CD4-positive, alpha-beta T cell (primary cell): ENCODE data around the gene GSAP. TPM values are rescaled to one million over a fixed set of nuclear protein-coding genes. Genes with fewer than 3 reads are reported as not detected.

Source experiments
- ATAC-seq: fragments of 200-7000 bp; cut with Tn5 transposase; one replicate; pipeline ENCODE4 v1.10.0; 2022; ENCODE audit warnings: mild to moderate bottlenecking; ENCODE audit not compliant: poor library complexity
- CTCF ChIA-PET: fragments of 350-600 bp; sonication (Branson Sonifier 250); formaldehyde crosslinking; loops from one replicate; lab custom pipeline; 2021; ENCODE audit warnings: antibody characterized with exemption, inconsistent platforms; lab: Charles Lee
- POLR2A ChIA-PET: fragments of 350-600 bp; sonication (Branson Sonifier 250); formaldehyde crosslinking; loops from one replicate; lab custom pipeline; 2021; ENCODE audit warnings: antibody characterized with exemption, inconsistent platforms; lab: Charles Lee
- DNase-seq, 14 experiments: peaks; one replicate each; pipeline ENCODE4 v3.0.0-alpha.2; 2013 to 2020; ENCODE audit warnings: mixed read lengths in 2 of 14
- H3K27ac ChIP-seq, 2 donors: one replicate each; pipeline versions ENCODE4 v1.5.1 to v1.7.0; 2013; ENCODE audit warnings: low read length in 2 of 2, low read depth in 1 of 2, mild to moderate bottlenecking in 1 of 2
- H3K27me3 ChIP-seq, 2 experiments: 1 replicate in 1 of 2; 2 replicates in 1 of 2; pipeline versions ENCODE4 v1.6.1 to v1.7.0; 2013; ENCODE audit warnings: low read length in 2 of 2, control low read depth in 1 of 2, mild to moderate bottlenecking in 1 of 2, moderate library complexity in 1 of 2; ENCODE audit not compliant: insufficient read depth in 2 of 2, control insufficient read depth in 1 of 2
- H3K36me3 ChIP-seq: one replicate; pipeline ENCODE4 v1.6.1; 2013; ENCODE audit warnings: low read length, control low read depth; ENCODE audit not compliant: insufficient read depth
- H3K4me1 ChIP-seq: one replicate; pipeline ENCODE4 v1.6.1; 2013; ENCODE audit warnings: low read length, control low read depth; ENCODE audit not compliant: insufficient read depth
- H3K4me3 ChIP-seq: one replicate; pipeline ENCODE4 v1.5.1; 2013; ENCODE audit warnings: mild to moderate bottlenecking, low read length, moderate library complexity
- H3K9me3 ChIP-seq, 2 experiments: 1 replicate in 1 of 2; 2 replicates in 1 of 2; pipeline versions ENCODE4 v1.6.1 to v1.7.0; 2013; ENCODE audit warnings: low read length in 2 of 2, mild to moderate bottlenecking in 2 of 2, control low read depth in 1 of 2, moderate library complexity in 1 of 2; ENCODE audit not compliant: control insufficient read depth in 1 of 2, insufficient read depth in 1 of 2
- H3K27ac Mint-ChIP-seq: one replicate; pipeline ENCODE4 v1.8.0; 2020; ENCODE audit warnings: mixed read lengths
- H3K27me3 Mint-ChIP-seq: one replicate; pipeline ENCODE4 v1.8.0; 2021; ENCODE audit warnings: mixed read lengths
- H3K36me3 Mint-ChIP-seq: one replicate; pipeline ENCODE4 v1.8.0; 2021; ENCODE audit warnings: low read depth, mixed read lengths
- H3K4me1 Mint-ChIP-seq: one replicate; pipeline ENCODE4 v1.8.0; 2021; ENCODE audit warnings: low read depth, mixed read lengths
- H3K4me3 Mint-ChIP-seq: one replicate; pipeline ENCODE4 v1.8.0; 2020; ENCODE audit warnings: mild to moderate bottlenecking, mixed read lengths
- H3K9me3 Mint-ChIP-seq: one replicate; pipeline ENCODE4 v1.8.0; 2020; ENCODE audit warnings: mixed read lengths
- intact Hi-C, 2 experiments: fragments of 100-400 bp; cut with DNase I in 1 of 2; cut with micrococcal nuclease in 1 of 2; formaldehyde crosslinking; loops; one replicate each; pipeline versions ENCODE4 v1.15.1 to v1.9.0; 2023 to 2025; cut with DNase I, micrococcal nuclease
- total RNA-seq, 174 experiments: library from RNA in 2 of 174; stranded (reverse) in 2 of 174; gene quantifications; one replicate each; pipeline ENCODE4 v1.2.3 and lab custom pipeline; 2021 to 2026
- TF ChIP-seq, protein P1 (sequence below): fragments of 200-600 bp; IDR thresholded peaks from one replicate; pipeline ENCODE4 v1.8.0; 2022; ENCODE audit warnings: antibody characterized with exemption, mild to moderate bottlenecking

Gene GSAP
- total RNA-seq, 2 experiments from 2014 or later = 19.1 to 19.5 TPM

DNA sequence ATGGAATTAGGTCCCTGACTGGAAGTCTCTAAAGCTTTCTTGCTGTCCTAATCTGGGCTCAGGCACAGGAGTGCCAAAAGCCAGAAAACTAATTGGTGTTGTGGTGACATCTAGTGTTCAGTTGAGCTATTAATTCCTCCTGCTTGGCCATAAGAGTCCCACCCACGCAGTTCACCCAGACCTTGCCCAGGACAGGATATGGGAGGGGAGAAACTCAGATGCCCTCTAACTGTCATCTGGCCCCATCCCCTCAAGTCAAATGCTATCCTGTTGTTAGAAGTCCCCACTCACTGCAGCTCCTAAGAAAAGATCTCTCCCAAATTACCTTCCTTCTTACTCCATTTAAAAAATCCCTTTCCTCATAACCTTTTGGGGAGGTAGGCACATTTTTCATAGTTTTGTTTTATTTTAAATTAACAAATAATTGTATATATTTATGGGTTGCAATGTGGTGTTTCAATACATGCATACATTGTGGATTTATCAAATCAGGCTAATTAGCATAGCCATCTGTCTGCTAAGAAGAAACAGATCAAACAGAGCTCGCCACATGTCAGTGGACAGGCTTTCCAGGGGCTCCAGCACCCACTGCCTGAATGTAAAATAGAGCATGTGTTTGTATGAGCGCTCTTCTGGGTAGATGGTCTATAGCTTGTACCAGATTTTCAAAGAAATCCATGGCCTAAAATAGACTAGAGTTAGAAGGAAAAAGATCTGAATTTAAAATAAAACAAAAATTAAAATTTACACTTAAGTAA, 84.0 kb downstream of the GSAP start:
- H3K4me1 ChIP-seq = peaks cover 17% of the 10 kb centered on the region
- CTCF ChIA-PET = interaction anchor here (0.7 to 1.3 kb wide), 7 partner anchors 14 to 1754 kb away, joined by 3 to 7 read pairs (median 3); no protein-coding TSS in a partner anchor
- TF ChIP-seq, protein P1, sequence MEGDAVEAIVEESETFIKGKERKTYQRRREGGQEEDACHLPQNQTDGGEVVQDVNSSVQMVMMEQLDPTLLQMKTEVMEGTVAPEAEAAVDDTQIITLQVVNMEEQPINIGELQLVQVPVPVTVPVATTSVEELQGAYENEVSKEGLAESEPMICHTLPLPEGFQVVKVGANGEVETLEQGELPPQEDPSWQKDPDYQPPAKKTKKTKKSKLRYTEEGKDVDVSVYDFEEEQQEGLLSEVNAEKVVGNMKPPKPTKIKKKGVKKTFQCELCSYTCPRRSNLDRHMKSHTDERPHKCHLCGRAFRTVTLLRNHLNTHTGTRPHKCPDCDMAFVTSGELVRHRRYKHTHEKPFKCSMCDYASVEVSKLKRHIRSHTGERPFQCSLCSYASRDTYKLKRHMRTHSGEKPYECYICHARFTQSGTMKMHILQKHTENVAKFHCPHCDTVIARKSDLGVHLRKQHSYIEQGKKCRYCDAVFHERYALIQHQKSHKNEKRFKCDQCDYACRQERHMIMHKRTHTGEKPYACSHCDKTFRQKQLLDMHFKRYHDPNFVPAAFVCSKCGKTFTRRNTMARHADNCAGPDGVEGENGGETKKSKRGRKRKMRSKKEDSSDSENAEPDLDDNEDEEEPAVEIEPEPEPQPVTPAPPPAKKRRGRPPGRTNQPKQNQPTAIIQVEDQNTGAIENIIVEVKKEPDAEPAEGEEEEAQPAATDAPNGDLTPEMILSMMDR = peak; percentile 48
- H3K27me3 ChIP-seq = no peaks in the 10 kb centered on the region
- peak; percentile 79 for ATAC-seq
- H3K36me3 Mint-ChIP-seq = peaks cover 17% of the 10 kb centered on the region
- H3K36me3 ChIP-seq = no peaks in the 10 kb centered on the region
- no peak overlapping the region for H3K4me3 ChIP-seq
- DNase-seq = peak in 9 of 14 experiments; percentile 4 to 81 (median 25)
- H3K9me3 ChIP-seq = no peaks in the 10 kb centered on the region
- H3K27ac ChIP-seq = no peak overlapping the region
- no peaks in the 10 kb centered on the region for H3K9me3 Mint-ChIP-seq
- no peak overlapping the region for H3K27ac Mint-ChIP-seq
- H3K4me3 Mint-ChIP-seq = no peak overlapping the region
- no peaks in the 10 kb centered on the region for H3K27me3 Mint-ChIP-seq
- intact Hi-C loops = loop anchor here (5.0 to 10.0 kb wide), 2 partner anchors 85 to 207 kb away; partner anchors contain the start of gene CCDC146 (in 2 of the 2)
- POLR2A ChIA-PET = interaction anchor here (0.9 kb wide), 1 partner anchor 210 kb away, joined by 3 read pairs; the partner anchor contains the start of gene CCDC146
- H3K4me1 Mint-ChIP-seq = peaks cover 52% of the 10 kb centered on the region

DNA sequence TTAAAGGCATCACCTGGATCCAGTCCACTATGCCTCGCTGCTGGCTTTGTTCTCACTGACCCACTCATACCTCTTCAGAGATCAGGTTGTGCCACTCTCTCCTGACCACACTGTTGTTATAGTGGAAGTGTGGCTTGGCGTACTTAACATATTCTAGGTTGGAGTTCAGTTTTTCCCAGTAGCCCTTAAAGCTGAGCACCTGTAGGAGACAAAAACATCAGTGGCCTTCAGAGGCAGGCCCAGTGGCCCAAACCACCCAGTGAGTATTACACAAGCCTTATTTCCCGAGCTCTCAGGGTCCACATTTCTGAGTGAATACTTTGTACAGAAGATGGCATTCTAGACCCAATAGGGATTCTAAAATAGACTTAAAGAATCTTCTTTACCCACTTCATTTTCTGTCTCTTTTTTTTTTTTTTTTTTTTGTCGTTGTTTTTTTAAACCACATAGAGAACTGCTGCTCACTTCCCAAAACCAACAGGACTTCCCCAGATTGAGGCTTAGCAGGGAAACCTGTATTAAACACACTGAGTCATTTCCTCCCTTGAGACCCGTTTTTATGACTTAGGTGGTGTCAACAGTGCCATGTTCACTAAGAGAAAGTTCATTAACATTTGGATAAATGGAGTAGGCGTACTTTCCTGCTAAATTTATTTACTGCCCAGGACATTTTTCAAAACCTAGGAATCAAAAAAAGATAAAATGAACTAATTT, 85.8 kb downstream of the GSAP start:
- Histone ChIP-seq H3K9me3 (no peaks in the 10 kb centered on the region), H3K27ac (no peak overlapping the region), H3K4me1 (peaks cover 18% of the 10 kb centered on the region), H3K36me3 (peaks cover 4% of the 10 kb centered on the region), H3K27me3 (no peaks in the 10 kb centered on the region), H3K4me3 (no peak overlapping the region)
- ChIA-PET POLR2A (no interaction called here), CTCF (interaction anchor here (0.7 kb wide), 1 partner anchor 298 kb away, joined by 3 read pairs; no protein-coding TSS in a partner anchor)
- DNase-seq (peak in 3 of 14 experiments; percentile 45 to 68 (median 55)), ATAC-seq (no peak)
- no peak overlapping the region for H3K4me3 Mint-ChIP-seq
- peaks cover 23% of the 10 kb centered on the region for H3K36me3 Mint-ChIP-seq
- no peaks in the 10 kb centered on the region for H3K9me3 Mint-ChIP-seq
- H3K27ac Mint-ChIP-seq = no peak overlapping the region
- peaks cover 43% of the 10 kb centered on the region for H3K4me1 Mint-ChIP-seq
- intact Hi-C loops = loop anchor here (5.0 to 10.0 kb wide), 2 partner anchors 83 to 206 kb away; partner anchors contain the start of gene CCDC146 (in 2 of the 2)
- H3K27me3 Mint-ChIP-seq = no peaks in the 10 kb centered on the region
- TF ChIP-seq, protein P1 = no peak

DNA sequence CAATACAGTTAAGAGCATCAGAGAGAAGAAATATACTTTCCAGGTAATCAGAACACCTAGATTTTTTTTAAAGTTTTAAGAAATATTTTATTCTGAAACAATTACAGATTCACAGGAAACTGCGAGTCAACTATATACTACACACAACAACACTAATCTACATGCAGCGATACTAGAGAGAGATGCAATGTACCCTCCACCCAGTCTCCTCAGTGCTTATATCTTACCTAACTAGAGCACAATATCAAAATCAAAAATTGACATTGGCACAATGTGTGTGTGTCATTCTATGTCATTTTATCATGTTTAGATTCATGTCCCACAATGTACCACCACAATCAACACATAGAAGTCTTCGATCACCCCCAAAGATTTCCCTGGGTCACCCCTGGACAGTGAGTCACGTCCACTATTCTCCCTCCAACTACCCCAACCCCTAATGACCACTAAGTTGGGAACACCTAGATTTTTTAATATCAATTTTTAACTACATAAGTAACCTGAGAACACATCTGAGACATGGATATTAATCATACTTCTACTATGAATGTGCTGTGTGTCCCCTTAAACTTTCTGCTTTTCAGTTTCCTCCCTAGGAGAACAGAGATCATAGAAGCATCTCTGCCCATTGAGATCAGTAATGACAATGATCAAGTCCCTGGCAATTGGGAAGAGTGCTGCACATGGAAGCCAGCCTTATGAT, 86.5 kb downstream of the GSAP start:
- H3K4me3 Mint-ChIP-seq = no peak overlapping the region
- no peaks in the 10 kb centered on the region for H3K27me3 ChIP-seq
- peaks cover 43% of the 10 kb centered on the region for H3K4me1 Mint-ChIP-seq
- TF ChIP-seq, protein P1 = no peak
- no peak overlapping the region for H3K27ac Mint-ChIP-seq
- CTCF ChIA-PET = interaction anchor here (0.7 kb wide), 1 partner anchor 299 kb away, joined by 3 read pairs; no protein-coding TSS in a partner anchor
- no peak overlapping the region for H3K27ac ChIP-seq
- ATAC-seq = no peak
- H3K4me1 ChIP-seq = peaks cover 18% of the 10 kb centered on the region
- H3K27me3 Mint-ChIP-seq = no peaks in the 10 kb centered on the region
- peaks cover 4% of the 10 kb centered on the region for H3K36me3 ChIP-seq
- intact Hi-C loops = loop anchor here (5.0 to 10.0 kb wide), 2 partner anchors 82 to 205 kb away; partner anchors contain the start of gene CCDC146 (in 2 of the 2)
- no peaks in the 10 kb centered on the region for H3K9me3 Mint-ChIP-seq
- POLR2A ChIA-PET = interaction anchor here (0.6 to 0.8 kb wide), 2 partner anchors 23 to 68 kb away, joined by 3 to 5 read pairs; no protein-coding TSS in a partner anchor
- H3K36me3 Mint-ChIP-seq = peaks cover 24% of the 10 kb centered on the region
- H3K4me3 ChIP-seq = no peak overlapping the region
- no peak for DNase-seq
- H3K9me3 ChIP-seq = no peaks in the 10 kb centered on the region
